ENCODE data around the gene SLC16A9. TPM values are rescaled to one million over a fixed set of nuclear protein-coding genes. Genes with fewer than 3 reads are reported as not detected.

The SLC16A9 gene
- total RNA-seq, 2 donors from 2014 or later, result 0.90 to 1.5 TPM

- no peak overlapping the region for H3K4me3 ChIP-seq
- no peaks in the 10 kb centered on the region for H3K27me3 ChIP-seq
- peaks cover 0 to 6% of the 10 kb centered on the region in 2 donors for H3K4me1 ChIP-seq
- DNase-seq (ENCODE audit: low spot score), result no peak
- H3K27ac ChIP-seq, result no peak overlapping the region
- no peaks in the 10 kb centered on the region for H3K36me3 ChIP-seq
- no peak for TF ChIP-seq CTCF (IDR thresholded peaks at IDR 0.05)
- H3K9me3 ChIP-seq, result no peaks in the 10 kb centered on the region
Observed at GRCh38 chr10:59677253-59677831, 32.3 kb downstream of the SLC16A9 start.

- Histone ChIP-seq H3K27me3 (no peaks in the 10 kb centered on the region), H3K4me1 (peaks cover 0 to 6% of the 10 kb centered on the region in 2 donors), H3K27ac (no peak overlapping the region), H3K9me3 (no peaks in the 10 kb centered on the region), H3K36me3 (no peaks in the 10 kb centered on the region), H3K4me3 (no peak overlapping the region)
- no peak for DNase-seq (ENCODE audit: low spot score)
- TF ChIP-seq CTCF (IDR thresholded peaks at IDR 0.05), result no peak
Observed at GRCh38 chr10:59675812-59676211, 33.8 kb downstream of the SLC16A9 start.

GRCh38 chr10:59674215-59674836 lies 35.3 kb downstream of the SLC16A9 start:
- H3K4me3 ChIP-seq, result no peak overlapping the region
- no peak for TF ChIP-seq CTCF (IDR thresholded peaks at IDR 0.05)
- DNase-seq (ENCODE audit: low spot score), result no peak
- no peaks in the 10 kb centered on the region for H3K9me3 ChIP-seq
- peaks cover 0 to 6% of the 10 kb centered on the region in 2 donors for H3K4me1 ChIP-seq
- no peak overlapping the region for H3K27ac ChIP-seq
- H3K27me3 ChIP-seq, result no peaks in the 10 kb centered on the region
- H3K36me3 ChIP-seq, result no peaks in the 10 kb centered on the region

GRCh38 chr10:59672150-59672875 lies 37.3 kb downstream of the SLC16A9 start:
- H3K36me3 ChIP-seq, result no peaks in the 10 kb centered on the region
- TF ChIP-seq CTCF (IDR thresholded peaks at IDR 0.05), result no peak
- no peak for DNase-seq (ENCODE audit: low spot score)
- no peak overlapping the region for H3K4me3 ChIP-seq
- H3K27ac ChIP-seq, result no peak overlapping the region
- H3K27me3 ChIP-seq, result no peaks in the 10 kb centered on the region
- H3K4me1 ChIP-seq, result peaks cover 0 to 6% of the 10 kb centered on the region in 2 donors
- no peaks in the 10 kb centered on the region for H3K9me3 ChIP-seq

- Histone ChIP-seq H3K4me3 (no peak overlapping the region), H3K27me3 (no peaks in the 10 kb centered on the region), H3K9me3 (peaks cover 0 to 12% of the 10 kb centered on the region in 2 donors), H3K36me3 (no peaks in the 10 kb centered on the region), H3K4me1 (peaks cover 0 to 6% of the 10 kb centered on the region in 2 donors), H3K27ac (no peak overlapping the region)
- no peak for DNase-seq (ENCODE audit: low spot score)
- TF ChIP-seq CTCF (IDR thresholded peaks at IDR 0.05), result no peak
Observed at GRCh38 chr10:59670269-59670668, 39.4 kb downstream of the SLC16A9 start.

All from right atrium auricular region (tissue), 2 donors.